ENCODE data around the gene ZMYND11. TPM values are rescaled to one million over a fixed set of nuclear protein-coding genes. Genes with fewer than 3 reads are reported as not detected.
"Not testable (repeated sequence)": the region's sequence is repeated elsewhere in the genome, so short reads cannot be mapped to it uniquely, and the experiment has no call there.

The ZMYND11 gene
- total RNA-seq, 4 donors from 2014 or later: 28.9 to 132 (median 37.2) TPM

GRCh38 chr10:184911-185310, 49.7 kb downstream of the ZMYND11 start:
- Histone ChIP-seq H3K4me3 (no peak overlapping the region), H3K27me3 (no peaks in the 10 kb centered on the region), H3K36me3 (peaks cover 0 to 22% (median 0%) of the 10 kb centered on the region in 3 donors), H3K27ac (no peak overlapping the region), H3K9me3 (no peaks in the 10 kb centered on the region), H3K4me1 (no peaks in the 10 kb centered on the region)
- no peak for TF ChIP-seq CTCF (IDR thresholded peaks at IDR 0.05)
- no peak for TF ChIP-seq POLR2A (IDR thresholded peaks at IDR 0.05)
- DNase-seq: no peak

GRCh38 chr10:185571-185970, 50.3 kb downstream of the ZMYND11 start:
- H3K36me3 ChIP-seq: peaks cover 0 to 17% (median 0%) of the 10 kb centered on the region in 3 donors
- H3K4me3 ChIP-seq, H3K27me3 ChIP-seq, DNase-seq, H3K9me3 ChIP-seq, H3K4me1 ChIP-seq, H3K27ac ChIP-seq: not testable (repeated sequence)

- Histone ChIP-seq H3K27ac (no peak overlapping the region), H3K4me1 (no peaks in the 10 kb centered on the region), H3K4me3 (no peak overlapping the region), H3K36me3 (peaks cover 0 to 6% (median 0%) of the 10 kb centered on the region in 3 donors), H3K27me3 (no peaks in the 10 kb centered on the region), H3K9me3 (no peaks in the 10 kb centered on the region)
- no peak for TF ChIP-seq POLR2A (IDR thresholded peaks at IDR 0.05)
- TF ChIP-seq CTCF (IDR thresholded peaks at IDR 0.05): no peak
- DNase-seq: no peak
Measured at GRCh38 chr10:186911-187310, 51.7 kb downstream of the ZMYND11 start.

- Histone ChIP-seq H3K4me3 (no peak overlapping the region), H3K27me3 (no peaks in the 10 kb centered on the region), H3K4me1 (no peaks in the 10 kb centered on the region), H3K27ac (no peak overlapping the region), H3K36me3 (peaks cover 0 to 2% (median 0%) of the 10 kb centered on the region in 3 donors), H3K9me3 (no peaks in the 10 kb centered on the region)
- DNase-seq: no peak
- TF ChIP-seq POLR2A (IDR thresholded peaks at IDR 0.05) (no peak), CTCF (IDR thresholded peaks at IDR 0.05) (no peak)
Measured at GRCh38 chr10:188546-188945, 53.3 kb downstream of the ZMYND11 start.

GRCh38 chr10:190216-190615, 55.0 kb downstream of the ZMYND11 start:
- Histone ChIP-seq H3K4me1 (no peaks in the 10 kb centered on the region), H3K9me3 (no peaks in the 10 kb centered on the region), H3K27me3 (no peaks in the 10 kb centered on the region), H3K27ac (no peak overlapping the region), H3K36me3 (no peaks in the 10 kb centered on the region), H3K4me3 (no peak overlapping the region)
- TF ChIP-seq CTCF (IDR thresholded peaks at IDR 0.05) (no peak), POLR2A (IDR thresholded peaks at IDR 0.05) (no peak)
- DNase-seq: no peak

GRCh38 chr10:191703-192518, 56.7 kb downstream of the ZMYND11 start:
- no peaks in the 10 kb centered on the region for H3K4me1 ChIP-seq
- no peaks in the 10 kb centered on the region for H3K27me3 ChIP-seq
- no peaks in the 10 kb centered on the region for H3K9me3 ChIP-seq
- no peak for TF ChIP-seq CTCF (IDR thresholded peaks at IDR 0.05)
- TF ChIP-seq POLR2A (IDR thresholded peaks at IDR 0.05): no peak
- no peak overlapping the region for H3K27ac ChIP-seq
- no peak for DNase-seq
- no peak overlapping the region for H3K4me3 ChIP-seq
- no peaks in the 10 kb centered on the region for H3K36me3 ChIP-seq

Measured in Peyer's patch (tissue), 4 donors.